ENCODE measurements around the gene CDYL. TPM values are rescaled to one million over a fixed set of nuclear protein-coding genes. Genes with fewer than 3 reads are reported as not detected.

Gene CDYL
- total and polyA plus RNA-seq, 2 of the 4 experiments (the other 2 are of a cell fraction), result 14.2 to 92.1 TPM

DNA sequence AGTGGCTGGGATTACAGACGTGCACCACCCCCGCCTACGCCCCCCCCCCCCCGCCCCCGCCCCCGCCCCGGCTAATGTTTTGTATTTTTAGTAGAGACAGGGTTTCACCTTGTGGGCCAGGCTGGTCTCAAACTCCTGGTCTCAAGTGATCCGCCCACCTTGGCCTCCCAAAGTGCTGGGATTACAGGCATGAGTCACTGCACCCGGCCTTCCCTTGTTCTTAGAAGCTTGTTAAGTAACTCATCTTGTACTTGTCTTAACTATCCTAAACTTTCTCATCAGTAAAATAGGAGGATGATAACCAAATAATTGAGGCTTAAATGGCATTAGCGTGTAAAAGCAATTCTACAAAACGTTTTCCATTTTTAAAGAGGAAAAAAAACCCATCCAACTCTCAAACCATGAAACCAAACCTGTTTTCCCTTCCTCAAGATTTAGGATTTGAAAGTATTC is 4.2 kb downstream of the CDYL start:
- no peak overlapping the region for H3K4me2 ChIP-seq (ENCODE audit: low read depth, low read length)
- no peak overlapping the region for H2AK9ac ChIP-seq (replicated peaks; ENCODE audit: low read depth, low read length, poor library complexity)
- no peak overlapping the region for H3K14ac ChIP-seq (replicated peaks; ENCODE audit: low read depth, low read length)
- no TSS peak for BruUV-seq (replicated peaks)
- no peak overlapping the region for H2AFZ ChIP-seq (replicated peaks; ENCODE audit: low read length, poor library complexity)
- no peaks in the 10 kb centered on the region for H3K27me3 ChIP-seq (ENCODE audit: control insufficient read depth, insufficient read depth, low read length)
- no peak overlapping the region for H2BK120ac ChIP-seq (ENCODE audit: low read depth, low read length)
- no peak overlapping the region for H3K56ac ChIP-seq (ENCODE audit: extremely low read depth, insufficient read depth, low read length)
- no peak overlapping the region for H4K91ac ChIP-seq (ENCODE audit: insufficient read depth, low read depth, low read length)
- H4K8ac ChIP-seq (ENCODE audit: low read depth in 2 of 2, low read length in 2 of 2), result no peak overlapping the region
- no peak overlapping the region for H2AK5ac ChIP-seq (ENCODE audit: low read depth, low read length)
- DNase-seq (peak; percentile 67), ATAC-seq (ENCODE audit: low read depth) (no peak)
- no peaks in the 10 kb centered on the region; the same call in 1 of the 2 replicates for H3K4me1 ChIP-seq (ENCODE audit: control insufficient read depth, insufficient read depth, low read length)
- H3K4me3 ChIP-seq (ENCODE audit: insufficient read depth, low read depth, low read length), result no peak overlapping the region
- in situ Hi-C loops (cut with MboI; ENCODE audit: low sequenced_read_pairs) (no loop called here), dilution Hi-C loops (cut with HindIII; ENCODE audit: low sequenced_read_pairs, unreplicated experiment) (no loop called here), intact Hi-C loops (cut with micrococcal nuclease) (no loop called here)
- ChIA-PET POLR2A (ENCODE audit: unreplicated experiment) (no interaction called here), CTCF (interaction anchor here (1.2 kb wide), 1 partner anchor 14 kb away, joined by 3 read pairs; no protein-coding TSS in a partner anchor)
- H3K27ac ChIP-seq (ENCODE audit: insufficient read depth, low read length), result no peak overlapping the region
- H4K20me1 ChIP-seq (ENCODE audit: insufficient read depth, low read length), result peaks cover 61% of the 10 kb centered on the region
- H3K79me1 ChIP-seq (ENCODE audit: low read depth in 1 of 2, low read length in 2 of 2), result peaks cover 36 to 71% of the 10 kb centered on the region in 2 experiments
- H3K9ac ChIP-seq (ENCODE audit: low read depth, low read length), result no peak overlapping the region
- no peak overlapping the region for H2BK20ac ChIP-seq (ENCODE audit: low read depth, low read length)
- no CpG with 5 or more reads among the region's 11 CpGs for WGBS, 2 experiments (ENCODE audit: extremely low coverage in 2 of 2, insufficient read length in 1 of 2)
- peaks cover 2% of the 10 kb centered on the region; the same call in 1 of the 2 replicates for H3K9me1 ChIP-seq (ENCODE audit: insufficient read depth, low read length)
- no peak overlapping the region for H2BK5ac ChIP-seq (ENCODE audit: low read depth, low read length, poor library complexity, severe bottlenecking)
- H3K36me3 ChIP-seq (ENCODE audit: control insufficient read depth, insufficient read depth, low read length), result no peaks in the 10 kb centered on the region
- no peak overlapping the region for H3K23ac ChIP-seq (ENCODE audit: low read depth, low read length)
- H4K5ac ChIP-seq (ENCODE audit: low read depth, low read length), result no peak overlapping the region
- no peak overlapping the region for H3K18ac ChIP-seq (ENCODE audit: low read depth, low read length)
- H2BK15ac ChIP-seq (ENCODE audit: low read depth, low read length), result no peak overlapping the region
- H3K4ac ChIP-seq (ENCODE audit: low read depth, low read length), result no peak overlapping the region
- no peak for TF ChIP-seq MAZ (IDR thresholded peaks at IDR 0.05; ENCODE audit: borderline replicate concordance, low read depth, low read length)
- no peak for TF ChIP-seq BHLHE40 (IDR thresholded peaks at IDR 0.05; ENCODE audit: low read depth, low read length)
- no peak for TF ChIP-seq SMC3 (IDR thresholded peaks at IDR 0.05; ENCODE audit: low read depth, low read length)
- TF ChIP-seq, protein P1, sequence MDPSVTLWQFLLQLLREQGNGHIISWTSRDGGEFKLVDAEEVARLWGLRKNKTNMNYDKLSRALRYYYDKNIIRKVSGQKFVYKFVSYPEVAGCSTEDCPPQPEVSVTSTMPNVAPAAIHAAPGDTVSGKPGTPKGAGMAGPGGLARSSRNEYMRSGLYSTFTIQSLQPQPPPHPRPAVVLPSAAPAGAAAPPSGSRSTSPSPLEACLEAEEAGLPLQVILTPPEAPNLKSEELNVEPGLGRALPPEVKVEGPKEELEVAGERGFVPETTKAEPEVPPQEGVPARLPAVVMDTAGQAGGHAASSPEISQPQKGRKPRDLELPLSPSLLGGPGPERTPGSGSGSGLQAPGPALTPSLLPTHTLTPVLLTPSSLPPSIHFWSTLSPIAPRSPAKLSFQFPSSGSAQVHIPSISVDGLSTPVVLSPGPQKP (IDR thresholded peaks at IDR 0.05; ENCODE audit: borderline replicate concordance, low read depth, low read length), result no peak
- no peak for TF ChIP-seq RFX5 (IDR thresholded peaks at IDR 0.05; ENCODE audit: low read depth, low read length)
- TF ChIP-seq CTCF (conservative IDR thresholded peaks at IDR 0.05; ENCODE audit: low read depth, low read length), result no peak
- TF ChIP-seq FOS (IDR thresholded peaks at IDR 0.05; ENCODE audit: low read depth, low read length), result no peak
- no peak for TF ChIP-seq MAFK (IDR thresholded peaks at IDR 0.05; ENCODE audit: low read depth, low read length)
- TF ChIP-seq RAD21 (IDR thresholded peaks at IDR 0.05; ENCODE audit: low read length), result no peak
- TF ChIP-seq, protein P2, sequence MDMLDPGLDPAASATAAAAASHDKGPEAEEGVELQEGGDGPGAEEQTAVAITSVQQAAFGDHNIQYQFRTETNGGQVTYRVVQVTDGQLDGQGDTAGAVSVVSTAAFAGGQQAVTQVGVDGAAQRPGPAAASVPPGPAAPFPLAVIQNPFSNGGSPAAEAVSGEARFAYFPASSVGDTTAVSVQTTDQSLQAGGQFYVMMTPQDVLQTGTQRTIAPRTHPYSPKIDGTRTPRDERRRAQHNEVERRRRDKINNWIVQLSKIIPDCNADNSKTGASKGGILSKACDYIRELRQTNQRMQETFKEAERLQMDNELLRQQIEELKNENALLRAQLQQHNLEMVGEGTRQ (IDR thresholded peaks at IDR 0.05; ENCODE audit: low read depth, low read length), result no peak
- no peak for TF ChIP-seq NFE2L2 (IDR thresholded peaks at IDR 0.05; ENCODE audit: low read depth, low read length)
- no peak for TF ChIP-seq MXI1 (IDR thresholded peaks at IDR 0.05; ENCODE audit: borderline replicate concordance, low read depth, low read length)
- no peak for TF ChIP-seq RCOR1 (IDR thresholded peaks at IDR 0.05; ENCODE audit: insufficient replicate concordance, low read length)
- H3K9me3 ChIP-seq (ENCODE audit: control insufficient read depth, insufficient read depth, low read length), result peaks cover 2% of the 10 kb centered on the region; the same call in 1 of the 2 replicates

Measured in IMR-90 (cell line).